HG03575 (cell line): ENCODE results near the gene LPO.

Source experiments
- ATAC-seq: cut with Tn5 transposase; IDR thresholded peaks from one replicate; pipeline ENCODE4 v1.9.1; 2021; ENCODE audit not compliant: unreplicated experiment, insufficient number of reproducible peaks, low FRiP score; ENCODE audit errors: extremely low read depth

Gene LPO

DNA sequence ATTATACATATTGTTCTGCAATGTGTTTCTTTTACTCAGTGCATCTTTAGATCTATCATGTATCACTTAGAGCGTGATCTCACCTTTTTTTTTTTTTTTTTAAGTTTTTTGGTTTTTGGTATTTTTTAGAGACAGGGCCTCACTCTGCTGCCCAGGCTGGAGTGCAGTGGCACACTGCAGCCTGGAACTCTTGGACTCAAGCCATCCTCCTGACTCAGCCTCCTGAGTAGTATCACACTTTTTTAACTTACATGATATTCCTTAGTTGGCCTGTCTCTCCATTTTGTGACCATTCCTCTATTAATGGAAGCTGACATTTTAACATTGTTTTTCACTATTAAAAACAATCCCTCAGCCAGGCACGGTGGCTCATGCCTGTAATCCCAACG, 47.0 kb downstream of the LPO start:
- no peak for ATAC-seq

DNA sequence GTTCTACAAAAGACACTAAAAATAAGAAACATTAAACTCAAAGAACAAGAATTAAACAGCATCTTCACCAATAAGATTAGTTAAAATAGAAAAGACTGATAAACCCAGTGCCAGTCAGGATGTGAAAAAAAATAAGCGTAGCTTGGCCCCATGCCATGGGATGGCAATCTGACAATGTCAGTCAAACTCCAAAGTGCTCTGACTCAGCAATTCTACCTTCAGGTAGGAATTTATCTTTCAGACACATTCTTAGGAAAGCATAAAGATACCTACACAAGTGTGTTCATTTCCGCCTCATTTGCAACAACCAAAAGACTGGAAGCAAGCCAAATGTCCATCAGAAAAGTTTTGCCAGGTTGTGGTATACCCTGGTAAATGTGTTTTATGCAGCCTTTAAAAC, 51.5 kb downstream of the LPO start:
- ATAC-seq, result no peak

DNA sequence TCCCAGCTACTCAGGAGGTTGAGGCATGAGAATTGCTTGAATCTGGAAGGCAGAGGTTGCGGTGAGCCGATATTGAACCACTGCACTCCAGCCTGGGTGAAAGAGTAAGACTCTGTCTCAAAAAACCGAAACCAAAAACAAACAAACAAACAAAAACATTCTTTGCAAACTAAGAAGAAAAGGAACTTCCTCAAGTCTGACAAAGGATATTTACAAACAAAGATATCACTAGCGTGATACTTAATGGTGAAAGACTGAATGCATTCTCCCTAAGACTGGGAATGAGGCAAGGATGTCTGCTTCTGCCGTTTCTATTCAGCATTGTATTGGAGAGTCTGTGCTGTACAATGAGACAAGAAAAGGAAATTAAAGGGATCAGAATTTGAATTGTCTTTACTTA, 52.9 kb downstream of the LPO start:
- ATAC-seq, result no peak

GRCh38 chr17:58294034-58294433, 55.6 kb downstream of the LPO start:
- no peak for ATAC-seq

DNA sequence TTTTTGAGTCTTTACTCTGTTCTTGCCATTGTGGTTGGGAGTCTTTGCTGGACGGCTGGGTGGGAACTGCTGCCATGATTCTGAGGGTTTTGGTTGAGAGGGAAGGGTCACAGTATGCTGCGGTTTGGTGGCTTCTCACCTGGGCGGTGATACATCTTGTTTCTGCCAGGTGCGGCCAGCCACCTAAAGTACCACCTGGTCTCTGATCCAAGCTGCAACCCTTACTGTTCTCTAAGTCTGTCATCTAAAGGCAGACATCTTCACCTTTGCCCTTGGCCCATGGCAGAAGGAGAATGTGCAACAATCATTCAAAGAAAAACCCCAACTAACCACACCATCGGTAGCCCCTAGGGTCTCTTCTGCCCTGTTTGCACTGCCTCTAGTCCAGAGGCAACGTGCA, 62.0 kb downstream of the LPO start:
- no peak for ATAC-seq

DNA sequence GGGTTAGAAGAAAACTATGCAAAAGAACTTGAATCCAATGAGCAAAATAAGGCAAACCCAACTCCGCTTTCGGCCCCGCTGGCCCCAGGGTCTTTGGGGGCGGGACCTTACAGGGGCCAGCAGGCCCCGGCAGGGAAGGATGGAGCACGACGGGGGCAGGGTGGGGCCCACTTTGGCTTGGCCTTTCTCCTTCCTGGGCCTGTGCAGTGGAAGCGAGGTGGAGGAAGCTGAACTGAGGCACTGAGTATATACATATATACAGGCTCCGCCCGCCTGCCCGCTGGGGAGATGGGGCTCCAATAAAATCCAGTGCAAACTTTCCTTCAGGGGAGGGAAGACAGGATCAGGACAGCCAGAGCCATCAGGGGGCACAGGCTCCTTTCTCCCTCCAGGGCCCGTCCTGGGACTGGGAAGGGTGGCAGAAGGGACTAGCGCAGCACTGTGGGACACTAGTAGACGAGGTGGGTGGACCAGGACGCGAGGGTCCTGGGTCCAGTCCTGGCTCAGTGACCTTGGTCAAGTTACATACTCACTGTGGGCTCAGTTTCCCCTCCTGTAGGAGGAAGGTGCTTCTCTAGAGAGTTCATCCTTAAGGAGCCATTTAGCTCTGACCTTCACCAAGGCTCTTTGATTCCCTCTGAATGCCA, 63.2 kb downstream of the LPO start:
- ATAC-seq, result no peak

GRCh38 chr17:58302171-58302918, 64.0 kb downstream of the LPO start:
- no peak for ATAC-seq

- no peak for ATAC-seq
Measured at GRCh38 chr17:58302919-58303585, 64.7 kb downstream of the LPO start.

- no peak for ATAC-seq
Measured at GRCh38 chr17:58303971-58304749, 65.8 kb downstream of the LPO start.

DNA sequence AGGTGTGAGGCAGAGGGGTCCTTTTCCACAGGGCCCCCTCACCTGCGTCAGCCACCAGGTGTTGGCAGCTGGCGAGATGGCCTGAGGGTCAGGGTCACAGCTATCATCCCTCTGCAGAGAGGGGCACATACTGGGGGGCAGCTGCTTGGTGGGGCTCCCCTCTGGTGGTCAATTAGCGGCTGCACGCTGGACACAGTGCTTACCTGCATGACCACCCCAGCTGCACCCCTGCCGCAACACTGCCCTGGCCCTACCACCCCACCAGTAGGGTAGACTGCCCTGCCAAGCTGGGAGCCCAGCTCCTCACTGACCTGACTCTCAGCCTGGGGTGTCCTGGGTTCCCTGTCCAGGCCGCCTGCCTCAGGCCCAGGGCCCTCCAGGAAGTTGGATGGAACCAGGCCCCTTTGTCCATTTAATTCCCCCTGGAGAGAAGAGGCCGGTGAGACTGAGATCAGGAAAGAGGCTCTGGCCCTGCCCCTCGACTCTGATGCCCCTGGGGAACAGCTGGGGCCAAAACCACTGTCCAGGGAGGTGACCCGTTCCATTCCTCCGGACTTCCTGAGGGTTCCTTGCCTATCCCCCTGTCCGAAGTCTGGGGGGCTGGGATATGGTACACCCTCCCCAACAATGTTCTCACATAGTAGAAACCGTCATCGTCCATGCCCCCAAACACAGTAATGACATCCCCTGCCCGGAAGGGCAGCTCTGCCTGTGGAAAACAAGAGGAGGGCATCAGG, 66.5 kb downstream of the LPO start:
- ATAC-seq, result no peak

- ATAC-seq, result no peak
Measured at GRCh38 chr17:58305626-58306025, 67.2 kb downstream of the LPO start.

DNA sequence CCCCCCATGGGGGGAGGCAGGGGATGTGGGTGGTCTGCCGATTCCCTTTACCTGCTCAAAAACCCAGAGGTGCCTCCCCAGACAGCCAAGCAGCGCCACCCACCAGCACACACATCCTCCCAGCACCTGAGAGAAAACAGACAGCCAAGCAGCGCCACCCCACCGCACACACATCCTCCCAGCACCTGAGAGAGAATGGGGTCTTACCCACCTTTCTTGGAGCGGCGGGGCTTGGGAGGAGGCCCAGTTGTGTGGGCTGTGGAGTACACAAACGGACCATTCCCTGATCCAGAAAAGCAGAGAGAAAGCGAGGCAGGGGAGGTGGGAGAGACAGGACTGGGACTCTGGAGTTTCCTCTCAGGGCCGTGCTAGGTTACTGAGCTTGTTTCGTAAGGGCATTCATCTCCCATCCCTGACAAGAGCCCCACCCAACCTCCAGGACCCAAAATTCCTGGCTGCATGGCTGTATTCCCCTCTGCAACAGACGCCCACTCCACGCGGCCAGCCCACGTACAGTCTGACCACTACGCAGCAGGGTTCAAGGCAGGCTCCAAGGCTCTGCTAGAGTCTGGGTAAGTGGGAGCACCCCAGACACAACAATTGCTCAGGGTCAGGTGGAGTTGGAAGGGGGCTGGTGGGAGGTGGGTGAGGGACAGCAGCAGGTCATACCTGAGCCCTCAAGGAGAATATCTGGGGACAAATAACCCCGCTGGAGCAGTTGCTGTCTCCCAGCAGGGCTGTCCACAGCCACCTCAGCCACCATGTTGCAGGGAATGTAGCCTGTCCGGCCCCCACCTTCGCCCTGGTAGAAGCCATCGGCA, 68.0 kb downstream of the LPO start:
- ATAC-seq, result no peak

DNA sequence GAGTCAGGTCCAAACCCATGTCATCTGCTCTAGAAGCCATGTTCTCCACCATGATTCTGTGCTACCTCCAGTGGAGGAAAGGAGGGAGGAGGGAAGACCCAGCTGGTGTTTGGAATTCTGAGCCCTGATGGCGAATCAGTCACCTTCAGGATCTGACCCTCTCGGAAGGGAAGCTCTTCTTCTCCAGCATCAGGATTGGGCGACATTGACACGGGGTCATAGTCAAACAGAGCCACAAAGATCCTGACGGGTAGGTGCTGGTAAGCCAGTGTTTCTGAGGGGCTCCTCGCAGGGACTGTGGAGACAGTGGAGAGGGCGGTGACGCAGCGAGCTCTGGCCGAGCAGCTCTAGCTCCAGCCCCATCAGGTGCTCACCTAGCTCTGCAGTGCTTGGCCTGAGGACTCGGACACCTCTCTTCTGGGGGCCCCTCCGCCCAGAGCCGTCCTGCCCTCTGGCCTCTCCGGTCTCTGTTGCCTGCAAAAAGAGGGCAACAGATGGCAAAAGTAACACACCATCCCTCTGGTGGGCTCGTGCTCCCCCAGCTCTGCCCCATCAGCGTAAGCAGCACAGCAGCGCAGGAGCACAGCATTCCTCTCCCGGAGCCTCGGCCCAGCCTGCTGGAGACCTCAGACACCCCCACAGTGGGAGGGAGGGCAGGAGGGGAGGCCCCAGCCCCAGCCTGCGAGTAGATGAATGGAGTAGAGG, 69.2 kb downstream of the LPO start:
- ATAC-seq, result no peak

GRCh38 chr17:58308173-58308984, 70.0 kb downstream of the LPO start:
- no peak for ATAC-seq

- ATAC-seq, result no peak
Measured at GRCh38 chr17:58308985-58309917, 70.9 kb downstream of the LPO start.

DNA sequence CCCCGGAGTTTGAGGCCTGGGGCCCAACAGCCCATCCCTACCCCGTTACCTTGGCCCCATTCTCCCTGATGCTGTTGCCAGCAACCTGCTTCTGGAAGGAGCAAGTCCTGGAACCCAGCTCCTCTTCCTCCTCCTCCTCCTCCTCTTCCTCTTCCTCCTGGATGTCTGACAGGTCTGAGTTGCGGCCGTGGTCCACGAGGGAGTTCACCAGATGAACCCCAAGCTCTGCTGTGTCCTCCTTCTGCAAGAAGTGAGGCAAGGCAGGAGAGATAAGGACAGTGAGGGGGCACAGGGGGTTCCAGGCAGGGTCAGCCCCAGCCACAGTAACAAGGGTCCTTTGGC, 71.5 kb downstream of the LPO start:
- no peak for ATAC-seq
